ENCODE measurements around the gene UAP1L1. TPM values are rescaled to one million over a fixed set of nuclear protein-coding genes. Genes with fewer than 3 reads are reported as not detected.
A peak's percentile ranks its signal among the peaks of the same experiment; 100 is the strongest.
"Not testable (repeated sequence)": the region's sequence is repeated elsewhere in the genome, so short reads cannot be mapped to it uniquely, and the experiment has no call there.

UAP1L1 gene
- polyA plus RNA-seq, 3 donors, result 3.8 to 9.0 (median 6.0) TPM

- H3K27ac ChIP-seq (ENCODE audit: low read depth, low read length), result no peak overlapping the region
- 76 to 84% (median 79%) methylated on average over 15 of the region's 15 CpGs for WGBS, 3 donors
Observed at GRCh38 chr9:137117269-137117731, 40.0 kb downstream of the UAP1L1 start.

- not testable (repeated sequence) for H3K27ac ChIP-seq (ENCODE audit: low read depth, low read length)
- 75 to 85% (median 77%) methylated on average over 11 to 12 of the region's 12 CpGs for WGBS, 3 donors
Observed at GRCh38 chr9:137118092-137118603, 40.8 kb downstream of the UAP1L1 start.

- not testable (repeated sequence) for H3K27ac ChIP-seq (ENCODE audit: low read depth, low read length)
- WGBS, 3 donors, result 74 to 76% (median 75%) methylated on average over 21 to 25 of the region's 25 CpGs
Observed at GRCh38 chr9:137121927-137122795, 44.8 kb downstream of the UAP1L1 start.

GRCh38 chr9:137122796-137123467 lies 45.6 kb downstream of the UAP1L1 start:
- H3K27ac ChIP-seq (ENCODE audit: low read depth, low read length), result not testable (repeated sequence)
- 87 to 91% (median 88%) methylated on average over 16 of the region's 16 CpGs for WGBS, 3 donors

GRCh38 chr9:137123468-137123837 lies 46.1 kb downstream of the UAP1L1 start:
- H3K27ac ChIP-seq (ENCODE audit: low read depth, low read length), result no peak overlapping the region
- 73 to 88% (median 77%) methylated on average over 5 of the region's 5 CpGs for WGBS, 3 donors

- WGBS, 3 donors, result 88 to 91% (median 90%) methylated on average over 5 of the region's 5 CpGs
- H3K27ac ChIP-seq (ENCODE audit: low read depth, low read length), result not testable (repeated sequence)
Observed at GRCh38 chr9:137123952-137124462, 46.7 kb downstream of the UAP1L1 start.

GRCh38 chr9:137126786-137127185 lies 49.5 kb downstream of the UAP1L1 start:
- no peak overlapping the region for H3K27ac ChIP-seq (ENCODE audit: low read depth, low read length)
- whole genome bisulfite sequencing, 3 donors, result 17 to 28% (median 28%) methylated on average over 3 of the region's 3 CpGs

- WGBS, 3 donors, result 6 to 22% (median 18%) methylated on average over 24 of the region's 24 CpGs
- peak overlapping the region; percentile 58 for H3K27ac ChIP-seq (ENCODE audit: low read depth, low read length)
Observed at GRCh38 chr9:137127301-137128157, 50.2 kb downstream of the UAP1L1 start.

- WGBS, 3 donors, result 18 to 71% (median 69%) methylated on average over 19 of the region's 19 CpGs
- no peak overlapping the region for H3K27ac ChIP-seq (ENCODE audit: low read depth, low read length)
Observed at GRCh38 chr9:137128158-137128861, 51.0 kb downstream of the UAP1L1 start.

- 6 to 30% (median 23%) methylated on average over 37 of the region's 37 CpGs for WGBS, 3 donors
- H3K27ac ChIP-seq (ENCODE audit: low read depth, low read length), result no peak overlapping the region
Observed at GRCh38 chr9:137128862-137129455, 51.6 kb downstream of the UAP1L1 start.

GRCh38 chr9:137129456-137130175 lies 52.3 kb downstream of the UAP1L1 start:
- WGBS, 3 donors, result 0 to 1% (median 1%) methylated on average over 81 to 86 of the region's 86 CpGs
- H3K27ac ChIP-seq (ENCODE audit: low read depth, low read length), result no peak overlapping the region

- 4 to 10% (median 6%) methylated on average over 56 to 58 of the region's 58 CpGs for WGBS, 3 donors
- no peak overlapping the region for H3K27ac ChIP-seq (ENCODE audit: low read depth, low read length)
Observed at GRCh38 chr9:137130176-137130755, 52.9 kb downstream of the UAP1L1 start.

Other genes with a start within 250 kb of the UAP1L1 start
- gene AJM1, start 235.0 kb upstream of the UAP1L1 start, polyA plus RNA-seq, result 1 to 10 TPM; 1.2 to 4.0 (median 1.7) TPM
- 100 to 1,000 TPM; 141 to 146 (median 143) TPM for gene PHPT1, start 228.1 kb upstream of the UAP1L1 start, polyA plus RNA-seq
- 1 to 10 TPM; 4.9 to 9.8 (median 7.2) TPM for gene MAMDC4, start 225.2 kb upstream of the UAP1L1 start, polyA plus RNA-seq
- 100 to 1,000 TPM; 351 to 391 (median 379) TPM for gene EDF1, start 211.2 kb upstream of the UAP1L1 start, polyA plus RNA-seq
- gene TRAF2, start 191.0 kb upstream of the UAP1L1 start, polyA plus RNA-seq, result 1 to 10 TPM; 4.0 to 7.2 (median 4.7) TPM
- 100 to 1,000 TPM; 102 to 173 (median 139) TPM for gene FBXW5, start 132.8 kb upstream of the UAP1L1 start, polyA plus RNA-seq
- 1 to 10 TPM in 1 of 3 donors, under 1 TPM in 1, not detected in 1; 0.85 to 1.1 TPM for gene C8G, start 132.3 kb upstream of the UAP1L1 start, polyA plus RNA-seq
- 1 to 10 TPM in 1 of 3 donors, under 1 TPM in 1, not detected in 1; 0.67 to 1.4 TPM for gene LCN12, start 125.2 kb upstream of the UAP1L1 start, polyA plus RNA-seq
- gene PTGDS, start 100.0 kb upstream of the UAP1L1 start, polyA plus RNA-seq, result 100 to 1,000 TPM in 1 of 3 donors, 10 to 100 TPM in 2; 22.4 to 185 (median 74.9) TPM
- gene LCNL1, start 94.5 kb upstream of the UAP1L1 start, polyA plus RNA-seq, result under 1 TPM in 2 of 3 donors, not detected in 1; 0.10 to 0.45 TPM
- 10 to 100 TPM; 34.1 to 51.5 (median 49.1) TPM for gene PAXX, start 85.1 kb upstream of the UAP1L1 start, polyA plus RNA-seq
- 1 to 10 TPM in 2 of 3 donors, under 1 TPM in 1; 0.33 to 3.0 (median 3.0) TPM for gene CLIC3, start 80.9 kb upstream of the UAP1L1 start, polyA plus RNA-seq
- gene ABCA2, start 49.3 kb upstream of the UAP1L1 start, polyA plus RNA-seq, result 10 to 100 TPM; 15.8 to 42.9 (median 33.1) TPM
- 1 to 10 TPM in 2 of 3 donors, under 1 TPM in 1; 0.10 to 1.5 (median 1.1) TPM for gene FUT7, start 45.4 kb upstream of the UAP1L1 start, polyA plus RNA-seq
- 100 to 1,000 TPM in 2 of 3 donors, 10 to 100 TPM in 1; 45.3 to 213 (median 113) TPM for gene NPDC1, start 31.3 kb upstream of the UAP1L1 start, polyA plus RNA-seq
- 1 to 10 TPM in 2 of 3 donors, under 1 TPM in 1; 0.61 to 1.6 (median 1.3) TPM for gene ENTPD2, start 23.5 kb upstream of the UAP1L1 start, polyA plus RNA-seq
- gene SAPCD2, start 7.0 kb upstream of the UAP1L1 start, polyA plus RNA-seq, result under 1 TPM; 0.11 to 0.34 (median 0.18) TPM
- gene MAN1B1, start 9.5 kb downstream of the UAP1L1 start, polyA plus RNA-seq, result 10 to 100 TPM; 25.8 to 41.6 (median 31.2) TPM
- gene DPP7, start 37.2 kb downstream of the UAP1L1 start, polyA plus RNA-seq, result 100 to 1,000 TPM; 132 to 152 (median 140) TPM
- gene GRIN1, start 61.6 kb downstream of the UAP1L1 start, polyA plus RNA-seq, result under 1 TPM in 1 of 3 donors, not detected in 2; 0.26 TPM
- under 1 TPM in 2 of 3 donors, not detected in 1; 0.40 to 0.47 TPM for gene LRRC26, start 92.5 kb downstream of the UAP1L1 start, polyA plus RNA-seq
- gene TMEM210, start 94.5 kb downstream of the UAP1L1 start, polyA plus RNA-seq, result not detected
- 10 to 100 TPM; 27.5 to 39.9 (median 38.6) TPM for gene ANAPC2, start 111.0 kb downstream of the UAP1L1 start, polyA plus RNA-seq
- 100 to 1,000 TPM in 1 of 3 donors, 10 to 100 TPM in 2; 70.9 to 103 (median 98.2) TPM for gene SSNA1, start 111.2 kb downstream of the UAP1L1 start, polyA plus RNA-seq
- 10 to 100 TPM in 1 of 3 donors, 1 to 10 TPM in 2; 4.3 to 67.8 (median 4.5) TPM for gene TPRN, start 123.2 kb downstream of the UAP1L1 start, polyA plus RNA-seq
- 10 to 100 TPM; 16.8 to 23.5 (median 22.8) TPM for gene TMEM203, start 128.1 kb downstream of the UAP1L1 start, polyA plus RNA-seq
- gene NDOR1, start 128.2 kb downstream of the UAP1L1 start, polyA plus RNA-seq, result 1 to 10 TPM; 4.9 to 8.4 (median 8.2) TPM
- gene RNF208, start 144.7 kb downstream of the UAP1L1 start, polyA plus RNA-seq, result 1 to 10 TPM; 2.8 to 4.0 (median 3.5) TPM
- gene CYSRT1, start 147.7 kb downstream of the UAP1L1 start, polyA plus RNA-seq, result under 1 TPM in 2 of 3 donors, not detected in 1; 0.20 to 0.88 TPM
- under 1 TPM in 1 of 3 donors, not detected in 2; 0.18 TPM for gene RNF224, start 150.0 kb downstream of the UAP1L1 start, polyA plus RNA-seq
- under 1 TPM in 2 of 3 donors, not detected in 1; 0.04 to 0.06 TPM for gene SLC34A3, start 153.4 kb downstream of the UAP1L1 start, polyA plus RNA-seq
- 100 to 1,000 TPM in 2 of 3 donors, 10 to 100 TPM in 1; 88.8 to 317 (median 145) TPM for gene TUBB4B, start 163.8 kb downstream of the UAP1L1 start, polyA plus RNA-seq
- under 1 TPM in 1 of 3 donors, not detected in 2; 0.16 TPM for gene STPG3, start 173.8 kb downstream of the UAP1L1 start, polyA plus RNA-seq
- gene NELFB, start 177.8 kb downstream of the UAP1L1 start, polyA plus RNA-seq, result 10 to 100 TPM; 36.1 to 38.9 (median 37.9) TPM
- gene TOR4A, start 200.2 kb downstream of the UAP1L1 start, polyA plus RNA-seq, result 1 to 10 TPM; 2.1 to 5.8 (median 5.5) TPM
- 1 to 10 TPM; 2.3 to 5.9 (median 3.8) TPM for gene NRARP, start 224.8 kb downstream of the UAP1L1 start, polyA plus RNA-seq